Endothelial cell of umbilical vein (primary cell): ENCODE results near the gene SH3D19. TPM values are rescaled to one million over a fixed set of nuclear protein-coding genes. Genes with fewer than 3 reads are reported as not detected.

ENCODE experiments used
- BruUV-seq: library from RNA; stranded (reverse); fragments of 400-500 nt; replicated peaks from 2 replicates; lab custom pipeline; 2021; lab: Mats Ljungman, UMichigan
- CTCF ChIA-PET: fragments of 300-600, 350-600 bp; sonication (Branson Sonifier 250); formaldehyde crosslinking; loops from one replicate; lab custom pipeline; 2021; ENCODE audit warnings: antibody characterized with exemption, inconsistent platforms; lab: Charles Lee
- POLR2A ChIA-PET: fragments of 300-600, 350-600 bp; sonication (Branson Sonifier 250); formaldehyde crosslinking; loops from one replicate; lab custom pipeline; 2021; ENCODE audit warnings: antibody characterized with exemption, inconsistent platforms; lab: Charles Lee
- DNase-seq: peaks from one replicate; pipeline ENCODE4 v3.0.0-alpha.2; 2011; ENCODE audit warnings: low read depth, low spot score
- FAIRE-seq: peaks from 2 replicates; lab custom pipeline; 2011; peaks lifted over from hg19 to GRCh38; lab: Jason Lieb, UNC
- H2AFZ ChIP-seq: 2 replicates; pipeline ENCODE4 v1.6.0; 2012; ENCODE audit warnings: low read depth, low read length, control low read depth, inconsistent platforms
- H3K27ac ChIP-seq: 2 replicates; pipeline ENCODE4 v1.5.1; 2011; ENCODE audit warnings: low read depth, mild to moderate bottlenecking, control low read depth, low read length, moderate library complexity; ENCODE audit not compliant: insufficient read depth
- H3K27me3 ChIP-seq, 2 experiments: 2 replicates each; pipeline versions ENCODE4 v1.6.0 to v1.6.1; 2011; ENCODE audit warnings: low read length in 2 of 2, mixed read lengths in 1 of 2; ENCODE audit not compliant: control insufficient read depth in 2 of 2, insufficient read depth in 2 of 2
- H3K36me3 ChIP-seq, 2 experiments: 2 replicates in 1 of 2; 3 replicates in 1 of 2; pipeline ENCODE4 v1.5.1; 2011; ENCODE audit warnings: low read length in 2 of 2, mild to moderate bottlenecking in 1 of 2, moderate library complexity in 1 of 2; ENCODE audit not compliant: control insufficient read depth in 2 of 2, insufficient read depth in 2 of 2; ENCODE audit errors: extremely low read depth in 1 of 2
- H3K4me1 ChIP-seq: 3 replicates; pipeline ENCODE4 v1.5.1; 2011; ENCODE audit warnings: mild to moderate bottlenecking, low read length; ENCODE audit not compliant: control insufficient read depth, insufficient read depth; ENCODE audit errors: extremely low read depth
- H3K4me2 ChIP-seq: 2 replicates; pipeline ENCODE4 v1.6.1; 2011; ENCODE audit warnings: low read length, control low read depth, mixed read lengths; ENCODE audit not compliant: insufficient read depth
- H3K4me3 ChIP-seq, 3 experiments: fragments of 200-600 bp in 1 of 3; sonication (generic), shearing (Covaris generic) in 1 of 3; replicated peaks in 1 of 3; 2 replicates each; pipeline ENCODE4 v1.5.1; 2011 to 2016; ENCODE audit warnings: control low read depth in 3 of 3, low read length in 3 of 3, mild to moderate bottlenecking in 2 of 3, inconsistent platforms in 1 of 3, low read depth in 1 of 3, moderate library complexity in 1 of 3; ENCODE audit not compliant: insufficient read depth in 1 of 3
- H3K79me2 ChIP-seq: 2 replicates; pipeline ENCODE4 v1.6.0; 2012; ENCODE audit warnings: low read length, inconsistent platforms; ENCODE audit not compliant: control insufficient read depth, insufficient read depth
- H3K9ac ChIP-seq: replicated peaks from 2 replicates; pipeline ENCODE3; 2011; ENCODE audit warnings: low read length, control low read depth; ENCODE audit not compliant: insufficient read depth; ENCODE audit errors: extremely low read depth
- H3K9me1 ChIP-seq: replicated peaks from 3 replicates; pipeline ENCODE4 v1.6.0; 2011; ENCODE audit warnings: mild to moderate bottlenecking, low read length; ENCODE audit not compliant: control insufficient read depth, insufficient read depth; ENCODE audit errors: extremely low read depth
- H3K9me3 ChIP-seq: replicated peaks from 2 replicates; pipeline ENCODE4 v1.5.1; 2012; ENCODE audit warnings: low read length, inconsistent platforms; ENCODE audit not compliant: control insufficient read depth, insufficient read depth
- H4K20me1 ChIP-seq: replicated peaks from 2 replicates; pipeline ENCODE3; 2011; ENCODE audit warnings: mild to moderate bottlenecking, low read length; ENCODE audit not compliant: control insufficient read depth, insufficient read depth; ENCODE audit errors: extremely low read depth
- CTCF ChIP-seq, 2 donors: IDR thresholded peaks; 1 replicate in 1 of 2; 2 replicates in 1 of 2; pipeline ENCODE4 v1.5.1; 2011; ENCODE audit warnings: low read length in 2 of 2, mild to moderate bottlenecking in 2 of 2, moderate library complexity in 2 of 2, control low read depth in 1 of 2, inconsistent platforms in 1 of 2, low read depth in 1 of 2; ENCODE audit not compliant: insufficient read depth in 1 of 2; ENCODE audit errors: extremely low read depth in 1 of 2
- EZH2 ChIP-seq: IDR thresholded peaks from 2 replicates; pipeline ENCODE4 v1.6.1; 2012; ENCODE audit warnings: borderline replicate concordance, low read depth, mild to moderate bottlenecking, moderate library complexity, low read length, inconsistent platforms; ENCODE audit not compliant: severe bottlenecking
- FOS ChIP-seq: IDR thresholded peaks from 2 replicates; pipeline ENCODE4 v1.6.1; 2011; ENCODE audit warnings: mild to moderate bottlenecking, low read length, moderate library complexity, borderline replicate concordance; ENCODE audit not compliant: insufficient read depth
- GATA2 ChIP-seq: IDR thresholded peaks from 2 replicates; pipeline ENCODE4 v1.7.0; 2011; ENCODE audit warnings: low read depth, mild to moderate bottlenecking, moderate library complexity, mixed read lengths, low read length; ENCODE audit not compliant: insufficient read length, insufficient read depth
- JUN ChIP-seq: IDR thresholded peaks from 2 replicates; pipeline ENCODE4 v1.6.1; 2011; ENCODE audit warnings: borderline replicate concordance, low read depth; ENCODE audit not compliant: insufficient read length, insufficient read depth
- MAX ChIP-seq: IDR thresholded peaks from 2 replicates; pipeline ENCODE4 v1.6.1; 2011; ENCODE audit not compliant: insufficient read depth, insufficient read length
- MYC ChIP-seq: IDR thresholded peaks from one replicate; pipeline ENCODE4 v1.6.1; 2011; ENCODE audit warnings: mild to moderate bottlenecking, low read depth, low read length
- POLR2A ChIP-seq: IDR thresholded peaks from 2 replicates; pipeline ENCODE4 v1.6.1; 2012; ENCODE audit warnings: low read depth, mild to moderate bottlenecking, control low read depth, low read length
- POLR2AphosphoS5 ChIP-seq: IDR thresholded peaks from 2 replicates; pipeline ENCODE4 v1.6.1; 2012; ENCODE audit warnings: low read depth, mild to moderate bottlenecking, control low read depth, low read length, moderate library complexity; ENCODE audit not compliant: insufficient read depth
- dilution Hi-C: fragments of 300-500 bp; cut with MboI; formaldehyde crosslinking; loops from one replicate; pipeline ENCODE4 v1.15.0; 2019; ENCODE audit warnings: low sequenced_read_pairs; ENCODE audit not compliant: extremely low pct_ligation_motif_present
- intact Hi-C: fragments of 100-400 bp; cut with micrococcal nuclease; formaldehyde crosslinking; loops from one replicate; pipeline ENCODE4 v1.10.0; 2022
- polyA plus RNA-seq, 4 experiments: library from polyadenylated mRNA; depleted of rRNA in 3 of 4; stranded (reverse) in 3 of 4; unstranded in 1 of 4; fragments of >200 nt; gene quantifications; 2 replicates each; pipeline versions ENCODE4 v1.2.1 to v1.2.3, GENCODE V29; 2011 to 2012; ENCODE audit warnings: missing spikeins in 1 of 4
- total RNA-seq: library from RNA; stranded (reverse); gene quantifications from 2 replicates; pipeline ENCODE4 v1.2.3, GENCODE V29; 2021

Gene SH3D19
- total and polyA plus RNA-seq, 2 donors (not counting 3 experiments of a cell fraction or from before 2014, with no cell fraction given): 37.5 to 92.8 TPM

- Histone ChIP-seq H3K4me3 (no peak overlapping the region), H3K27ac (no peak overlapping the region), H3K9me1 (no peaks in the 10 kb centered on the region), H3K79me2 (peaks cover 4% of the 10 kb centered on the region), H3K27me3 (no peaks in the 10 kb centered on the region), H2AFZ (no peak overlapping the region), H3K9ac (no peak overlapping the region), H3K4me2 (no peak overlapping the region), H3K36me3 (peaks cover 22 to 24% of the 10 kb centered on the region in 2 experiments), H4K20me1 (no peaks in the 10 kb centered on the region), H3K4me1 (no peaks in the 10 kb centered on the region), H3K9me3 (no peaks in the 10 kb centered on the region)
- FAIRE-seq: no peak
- no TSS peak for BruUV-seq
- CTCF ChIA-PET: interaction anchor here (0.7 to 1.6 kb wide), 2 partner anchors 9 to 31 kb away, joined by 3 read pairs; no protein-coding TSS in a partner anchor
- intact Hi-C loops: no loop called here
- POLR2A ChIA-PET: no interaction called here
- dilution Hi-C loops: no loop called here
- DNase-seq: no peak
- no peak for TF ChIP-seq POLR2A
- TF ChIP-seq CTCF (IDR thresholded peaks at IDR 0.05; ENCODE audit: extremely low read depth in 1 of 2, insufficient read depth in 1 of 2, low read depth in 1 of 2, low read length in 2 of 2): no peak
- TF ChIP-seq POLR2AphosphoS5: no peak
- TF ChIP-seq FOS: no peak
- TF ChIP-seq EZH2: no peak
- no peak for TF ChIP-seq MYC
- TF ChIP-seq JUN: no peak
- no peak for TF ChIP-seq MAX
- no peak for TF ChIP-seq GATA2
Measured at GRCh38 chr4:151175754-151176631, 149.4 kb downstream of the SH3D19 start.
